Measurements from ENCODE around the gene FAM111A. TPM values are rescaled to one million over a fixed set of nuclear protein-coding genes. Genes with fewer than 3 reads are reported as not detected.
"Not testable (repeated sequence)": the region's sequence is repeated elsewhere in the genome, so short reads cannot be mapped to it uniquely, and the experiment has no call there.

The FAM111A gene
- total RNA-seq, 1 donor from 2014 or later = 64.3 TPM

DNA sequence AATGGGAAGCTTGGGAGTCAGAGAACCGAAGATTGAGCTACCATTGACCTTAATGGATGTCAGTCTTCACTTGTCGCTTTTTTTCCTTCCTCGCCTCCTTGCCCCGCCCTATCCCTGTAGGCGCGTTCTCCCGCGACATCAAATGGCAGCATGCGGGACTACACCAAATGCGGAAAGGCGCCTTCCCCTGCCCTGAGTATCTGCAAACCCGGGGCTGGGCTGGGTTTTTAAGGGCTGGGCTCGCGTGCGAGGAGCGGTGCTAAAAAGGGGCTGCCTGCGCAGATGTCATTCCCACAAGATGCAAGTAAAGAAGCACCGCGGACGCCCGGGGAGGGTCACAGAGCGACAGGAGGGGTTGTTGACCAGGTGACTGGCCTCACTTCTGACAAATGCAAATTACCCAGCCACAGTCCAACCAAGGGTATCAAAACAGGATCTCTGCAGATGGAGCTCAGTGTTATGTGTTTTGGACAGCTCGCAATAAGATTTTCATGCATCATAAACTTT lies 40.3 kb upstream of the FAM111A start:
- Mint-ChIP-seq H3K4me1 (peaks cover 94% of the 10 kb centered on the region), H3K9me3 (no peaks in the 10 kb centered on the region)
- POLR2A ChIA-PET = interaction anchor here (0.6 to 2.7 kb wide), 18 partner anchors 9 to 529 kb away, joined by 3 to 16 read pairs (median 4); partner anchors contain the start of genes DTX4 and LPXN

GRCh38 chr11:59106363-59107336 lies 36.0 kb upstream of the FAM111A start, which contains the start of gene FAM111B:
TSS of gene FAM111B (plus strand) at chr11:59107237. CDS start at chr11:59109626, 2,389 bp downstream.
- TF ChIP-seq CTCF (IDR thresholded peaks at IDR 0.05) = no peak
- ATAC-seq (ENCODE audit: low read depth) (peak; percentile 33), DNase-seq (peak; percentile 43)
- Mint-ChIP-seq H3K4me1 (peaks cover 84% of the 10 kb centered on the region), H3K9me3 (no peaks in the 10 kb centered on the region), H3K4me3 (peak within 1 kb of the TSS; percentile 94), H3K27ac (peak within 1 kb of the TSS; percentile 84), H3K36me3 (ENCODE audit: low read depth) (peaks cover 21% of the 10 kb centered on the region), H3K27me3 (no peaks in the 10 kb centered on the region)
- ChIA-PET POLR2A (interaction anchor here (0.7 to 4.5 kb wide), 25 partner anchors 10 to 1261 kb away, joined by 3 to 46 read pairs (median 4); partner anchors contain the start of genes FAM111A, LPXN and MPEG1), CTCF (interaction anchor here (0.7 to 2.9 kb wide), 8 partner anchors 10 to 148 kb away, joined by 3 to 21 read pairs (median 10); no protein-coding TSS in a partner anchor)
- intact Hi-C loops (cut with micrococcal nuclease) = loop anchor here (1.0 kb wide), 2 partner anchors 11 to 30 kb away; no protein-coding TSS in a partner anchor

More for the DNA sequence above, 40.3 kb upstream of the FAM111A start:
- no peaks in the 10 kb centered on the region for H3K27me3 Mint-ChIP-seq
- peaks cover 23% of the 10 kb centered on the region for H3K36me3 Mint-ChIP-seq (ENCODE audit: low read depth)
- peak overlapping the region; percentile 92 for H3K4me3 Mint-ChIP-seq
- no peak for TF ChIP-seq CTCF (IDR thresholded peaks at IDR 0.05)
- DNase-seq = peak; percentile 82
- ATAC-seq (ENCODE audit: low read depth) = peak; percentile 81
- H3K27ac Mint-ChIP-seq = peak overlapping the region; percentile 95
- CTCF ChIA-PET = interaction anchor here (0.6 to 5.1 kb wide), 9 partner anchors 26 to 176 kb away, joined by 3 to 29 read pairs (median 4); no protein-coding TSS in a partner anchor
- intact Hi-C loops (cut with micrococcal nuclease) = loop anchor here (1.0 to 2.0 kb wide), 9 partner anchors 14 to 523 kb away; partner anchors contain the start of gene ZFP91

GRCh38 chr11:59107721-59108120 lies 34.9 kb upstream of the FAM111A start:
- Mint-ChIP-seq H3K4me1 (peaks cover 77% of the 10 kb centered on the region), H3K27ac (peak overlapping the region; percentile 84), H3K4me3 (peak overlapping the region; percentile 94), H3K36me3 (ENCODE audit: low read depth) (peaks cover 25% of the 10 kb centered on the region)
- ChIA-PET POLR2A (interaction anchor here (0.7 to 4.5 kb wide), 16 partner anchors 11 to 532 kb away, joined by 3 to 46 read pairs (median 5); partner anchors contain the start of genes FAM111A and LPXN), CTCF (interaction anchor here (0.9 to 2.9 kb wide), 6 partner anchors 11 to 149 kb away, joined by 3 to 21 read pairs (median 10); partner anchors contain the start of gene FAM111A)
- not testable (repeated sequence) for H3K9me3 Mint-ChIP-seq, H3K27me3 Mint-ChIP-seq, DNase-seq
- intact Hi-C loops (cut with micrococcal nuclease) = loop anchor here (1.0 kb wide), 2 partner anchors 12 to 29 kb away; no protein-coding TSS in a partner anchor
- ATAC-seq (ENCODE audit: low read depth) = peak; percentile 22

DNA sequence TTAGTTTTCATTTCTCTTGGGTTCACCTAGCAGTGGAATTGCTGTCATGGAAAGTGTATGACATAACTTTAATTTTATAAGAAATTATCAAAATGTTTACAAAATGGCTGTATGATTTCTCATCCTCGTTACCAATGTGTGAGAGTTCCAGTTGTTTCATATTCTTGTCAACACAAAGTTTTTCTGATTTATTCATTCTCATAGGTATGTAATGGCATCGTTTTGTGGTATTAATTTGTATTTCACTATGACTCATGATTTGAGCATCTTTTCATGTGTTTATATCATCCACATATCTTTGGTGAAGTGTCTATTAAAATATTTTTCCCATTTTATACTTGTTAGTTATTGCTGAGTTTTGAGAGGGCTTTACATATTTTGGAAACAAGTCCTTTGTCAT lies 30.2 kb upstream of the FAM111A start:
- Mint-ChIP-seq H3K4me1 (peaks cover 32% of the 10 kb centered on the region), H3K27me3 (no peaks in the 10 kb centered on the region), H3K36me3 (ENCODE audit: low read depth) (peaks cover 63% of the 10 kb centered on the region), H3K4me3 (no peak overlapping the region), H3K27ac (no peak overlapping the region), H3K9me3 (peaks cover 11% of the 10 kb centered on the region)
- no peak for DNase-seq
- no peak for TF ChIP-seq CTCF (IDR thresholded peaks at IDR 0.05)
- intact Hi-C loops (cut with micrococcal nuclease) = no loop called here
- ChIA-PET POLR2A (interaction anchor here (0.6 kb wide), 1 partner anchor 46 kb away, joined by 3 read pairs; no protein-coding TSS in a partner anchor), CTCF (no interaction called here)
- no peak for ATAC-seq (ENCODE audit: low read depth)

DNA sequence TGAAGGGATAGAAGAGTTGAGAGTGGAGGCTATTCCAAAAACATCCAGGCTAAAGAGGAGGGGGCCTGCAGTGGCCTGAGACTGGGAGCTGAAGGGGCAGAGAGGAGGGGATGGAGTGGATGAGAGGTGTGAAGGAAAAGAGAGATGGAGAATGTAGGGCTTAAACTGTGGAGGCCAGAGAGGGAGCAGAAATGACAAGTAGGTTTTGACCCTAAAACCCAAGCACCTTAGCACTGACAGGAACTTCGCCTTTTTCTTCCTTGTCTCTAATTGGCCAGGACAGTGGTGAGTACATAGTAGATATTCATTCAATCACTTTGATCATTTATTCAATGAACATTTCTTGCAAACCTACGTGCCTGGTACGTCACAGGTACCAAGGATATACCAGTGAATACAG lies 28.3 kb upstream of the FAM111A start:
- CTCF ChIA-PET = no interaction called here
- no peaks in the 10 kb centered on the region for H3K27me3 Mint-ChIP-seq
- no peak for ATAC-seq (ENCODE audit: low read depth)
- no peak for TF ChIP-seq CTCF (IDR thresholded peaks at IDR 0.05)
- POLR2A ChIA-PET = interaction anchor here (1.2 kb wide), 1 partner anchor 12 kb away, joined by 5 read pairs; no protein-coding TSS in a partner anchor
- H3K4me3 Mint-ChIP-seq = no peak overlapping the region
- no peak for DNase-seq
- peaks cover 20% of the 10 kb centered on the region for H3K9me3 Mint-ChIP-seq
- intact Hi-C loops (cut with micrococcal nuclease) = no loop called here
- H3K4me1 Mint-ChIP-seq = peaks cover 14% of the 10 kb centered on the region
- peaks cover 76% of the 10 kb centered on the region for H3K36me3 Mint-ChIP-seq (ENCODE audit: low read depth)
- peak overlapping the region; percentile 7 for H3K27ac Mint-ChIP-seq
